ENCODE measurements around the gene PDHA2. TPM values are rescaled to one million over a fixed set of nuclear protein-coding genes. Genes with fewer than 3 reads are reported as not detected.

Gene PDHA2
- polyA plus RNA-seq, 1 donor (not counting 4 experiments of a cell fraction or from before 2014, with no cell fraction given), result not detected

GRCh38 chr4:95831166-95831565, 8.7 kb upstream of the PDHA2 start:
- no peak overlapping the region for H2AFZ ChIP-seq (ENCODE audit: control insufficient read depth, low read length)
- no peak for DNase-seq (ENCODE audit: low read depth, low spot score)
- H4K20me1 ChIP-seq (ENCODE audit: control insufficient read depth, extremely low read depth, insufficient read depth, low read length), result no peaks in the 10 kb centered on the region
- no peak overlapping the region for H3K9ac ChIP-seq (ENCODE audit: control insufficient read depth, extremely low read depth, insufficient read depth, low read length)
- H3K27ac ChIP-seq (ENCODE audit: control insufficient read depth, insufficient read depth, low read length), result no peak overlapping the region
- H3K36me3 ChIP-seq (ENCODE audit: control insufficient read depth in 2 of 2, extremely low read depth in 1 of 2, insufficient read depth in 2 of 2, low read length in 2 of 2), result no peaks in the 10 kb centered on the region
- H3K4me3 ChIP-seq (ENCODE audit: control insufficient read depth in 2 of 3, extremely low read depth in 1 of 3, insufficient read depth in 2 of 3, low read depth in 1 of 3, low read length in 3 of 3), result no peak overlapping the region
- no peaks in the 10 kb centered on the region for H3K9me3 ChIP-seq (ENCODE audit: control insufficient read depth, low read depth, low read length)
- no peaks in the 10 kb centered on the region for H3K4me1 ChIP-seq (ENCODE audit: control insufficient read depth, extremely low read depth, insufficient read depth, low read length)
- no peaks in the 10 kb centered on the region for H3K27me3 ChIP-seq (ENCODE audit: control insufficient read depth, extremely low read depth, insufficient read depth, low read length)
- dilution Hi-C loops (cut with MboI; ENCODE audit: extremely low pct_ligation_motif_present, low sequenced_read_pairs), result no loop called here
- H3K9me1 ChIP-seq (ENCODE audit: control insufficient read depth, extremely low read depth, insufficient read depth, low read length), result no peaks in the 10 kb centered on the region
- H3K79me2 ChIP-seq (ENCODE audit: control insufficient read depth, insufficient read depth, low read length), result no peaks in the 10 kb centered on the region
- H3K4me2 ChIP-seq (ENCODE audit: control insufficient read depth, extremely low read depth, insufficient read depth, low read depth, low read length), result no peak overlapping the region
- FAIRE-seq, result no peak
- TF ChIP-seq CTCF (optimal IDR thresholded peaks at IDR 0.05 in 1 of 3, IDR thresholded peaks at IDR 0.05 in 1 of 3, conservative IDR thresholded peaks at IDR 0.05 in 1 of 3; ENCODE audit: extremely low read depth in 1 of 3, insufficient read depth in 2 of 3, low read length in 3 of 3), result no peak
- no peak for TF ChIP-seq EZH2 (IDR thresholded peaks at IDR 0.05; ENCODE audit: low read length)

- no peaks in the 10 kb centered on the region for H3K4me1 ChIP-seq (ENCODE audit: control insufficient read depth, extremely low read depth, insufficient read depth, low read length)
- H3K4me3 ChIP-seq (ENCODE audit: control insufficient read depth in 2 of 3, extremely low read depth in 1 of 3, insufficient read depth in 2 of 3, low read depth in 1 of 3, low read length in 3 of 3), result no peak overlapping the region
- no peaks in the 10 kb centered on the region for H3K27me3 ChIP-seq (ENCODE audit: control insufficient read depth, extremely low read depth, insufficient read depth, low read length)
- H3K9ac ChIP-seq (ENCODE audit: control insufficient read depth, extremely low read depth, insufficient read depth, low read length), result no peak overlapping the region
- no peaks in the 10 kb centered on the region for H3K9me3 ChIP-seq (ENCODE audit: control insufficient read depth, low read depth, low read length)
- no peak for FAIRE-seq
- no peak overlapping the region for H2AFZ ChIP-seq (ENCODE audit: control insufficient read depth, low read length)
- no peaks in the 10 kb centered on the region for H4K20me1 ChIP-seq (ENCODE audit: control insufficient read depth, extremely low read depth, insufficient read depth, low read length)
- no peak for DNase-seq (ENCODE audit: low read depth, low spot score)
- no peak overlapping the region for H3K27ac ChIP-seq (ENCODE audit: control insufficient read depth, insufficient read depth, low read length)
- dilution Hi-C loops (cut with MboI; ENCODE audit: extremely low pct_ligation_motif_present, low sequenced_read_pairs), result no loop called here
- H3K79me2 ChIP-seq (ENCODE audit: control insufficient read depth, insufficient read depth, low read length), result no peaks in the 10 kb centered on the region
- H3K4me2 ChIP-seq (ENCODE audit: control insufficient read depth, extremely low read depth, insufficient read depth, low read depth, low read length), result no peak overlapping the region
- no peak for TF ChIP-seq CTCF (optimal IDR thresholded peaks at IDR 0.05 in 1 of 3, IDR thresholded peaks at IDR 0.05 in 1 of 3, conservative IDR thresholded peaks at IDR 0.05 in 1 of 3; ENCODE audit: extremely low read depth in 1 of 3, insufficient read depth in 2 of 3, low read length in 3 of 3)
- no peak for TF ChIP-seq EZH2 (IDR thresholded peaks at IDR 0.05; ENCODE audit: low read length)
- H3K9me1 ChIP-seq (ENCODE audit: control insufficient read depth, extremely low read depth, insufficient read depth, low read length), result no peaks in the 10 kb centered on the region
- no peaks in the 10 kb centered on the region for H3K36me3 ChIP-seq (ENCODE audit: control insufficient read depth in 2 of 2, extremely low read depth in 1 of 2, insufficient read depth in 2 of 2, low read length in 2 of 2)
Observed at GRCh38 chr4:95833711-95834194, 6.1 kb upstream of the PDHA2 start.
